Adrenal gland (tissue), 12 donors: ENCODE measurements around the gene HLA-B. TPM values are rescaled to one million over a fixed set of nuclear protein-coding genes. Genes with fewer than 3 reads are reported as not detected.

ENCODE experiments used
- DNase-seq, 7 donors: peaks; one replicate each; pipeline ENCODE4 v3.0.0-alpha.2; 2019 to 2020
- H3K27ac ChIP-seq, 5 donors: fragments of 200-600 bp; sonication (generic) in 4 of 5; 1 replicate in 3 of 5; 2 replicates in 2 of 5; pipeline versions ENCODE4 v1.5.1 to v1.8.0; 2016 to 2020; ENCODE audit warnings: mild to moderate bottlenecking in 1 of 5
- H3K27me3 ChIP-seq: fragments of 200-600 bp; 2 replicates; pipeline ENCODE4 v1.8.0; 2021
- H3K36me3 ChIP-seq, 2 donors: fragments of 200-600 bp; replicated peaks in 1 of 2; 1 replicate in 1 of 2; 2 replicates in 1 of 2; pipeline versions ENCODE4 v1.5.1 to v1.8.0; 2018 to 2022
- H3K4me1 ChIP-seq, 2 donors: fragments of 200-600 bp; replicated peaks in 1 of 2; 1 replicate in 1 of 2; 2 replicates in 1 of 2; pipeline versions ENCODE4 v1.5.1 to v1.8.0; 2018 to 2021
- H3K4me3 ChIP-seq, 4 donors: fragments of 200-600 bp; sonication (generic) in 3 of 4; one replicate each; pipeline ENCODE4 v1.5.1; 2016 to 2018
- H3K9me3 ChIP-seq, 3 donors: fragments of 200-600 bp; sonication (generic) in 1 of 3; replicated peaks in 1 of 3; 1 replicate in 2 of 3; 2 replicates in 1 of 3; pipeline versions ENCODE4 v1.5.1 to v1.8.0; 2016 to 2021
- POLR2A ChIP-seq, 2 donors: fragments of 450-650 bp; IDR thresholded peaks; one replicate each; pipeline ENCODE4 v1.6.1; 2017; ENCODE audit warnings: antibody characterized with exemption in 2 of 2, mild to moderate bottlenecking in 2 of 2, moderate library complexity in 1 of 2
- WGBS, 4 donors: extraction: QIAGEN DNeasy Blood & Tissue Kit in 2 of 4; methylation state at CpG; one replicate each; pipeline versions ENCODE4 v1.1.5 to v1.1.7; 2013 to 2017; 5-methylcytosine and 5-hydroxymethylcytosine counted together
- intact Hi-C, 2 donors: fragments of 100-400 bp; cut with DNase I; formaldehyde crosslinking; loops; one replicate each; pipeline versions ENCODE4 v1.14.1 to v1.15.0; 2022 to 2023
- polyA plus RNA-seq, 3 donors: library from polyadenylated mRNA; stranded (reverse); fragments of 200-250 nt in 2 of 3; fragments of 350-450 nt in 1 of 3; fragmentation: Illumina TruSeq in 1 of 3; extraction: RNeasy Lipid Tissue Mini Kit (QIAGEN cat#74804) in 1 of 3; gene quantifications; one replicate each; pipeline ENCODE4 v1.2.3, GENCODE V29; 2013 to 2014
- total RNA-seq, 9 donors: library from RNA; depleted of rRNA in 4 of 9; stranded (reverse); fragments of >200 nt in 4 of 9; fragments of 120-200 nt in 1 of 9; fragmentation: NEBNext Ultra II Directional in 1 of 9; extraction: Animal tissue kit (Norgen Biotek cat#: 25700) in 1 of 9; gene quantifications; one replicate each; pipeline versions ENCODE4 v1.1.0 to v1.2.4, GENCODE V29; 2013 to 2023
- TF ChIP-seq, protein P1 (sequence below), 6 experiments: fragments of 450-650 bp in 4 of 6; fragments of 200-600 bp in 2 of 6; sonication (generic) in 1 of 6; IDR thresholded peaks; 1 replicate in 5 of 6; 2 replicates in 1 of 6; pipeline versions ENCODE4 v1.5.1 to v1.8.0; 2016 to 2021; ENCODE audit warnings: antibody characterized with exemption in 6 of 6, mild to moderate bottlenecking in 2 of 6, moderate library complexity in 1 of 6
- donor health status: healthy with polysubstance abuse.
- donor health status: Bipolar disorder and iron deficiency.
- donor health status: DM: yes; HTN: yes; CAD: no.
- donor health status: DM: no; HTN: no; CAD: no.
- donor health status: DM: no; HTN: no; CAD: no.
- donor health status: DM: yes; HTN: yes; CAD: no.

Gene HLA-B
- total and polyA plus RNA-seq, 12 donors: 248 to 3,150 (median 1,251) TPM

DNA sequence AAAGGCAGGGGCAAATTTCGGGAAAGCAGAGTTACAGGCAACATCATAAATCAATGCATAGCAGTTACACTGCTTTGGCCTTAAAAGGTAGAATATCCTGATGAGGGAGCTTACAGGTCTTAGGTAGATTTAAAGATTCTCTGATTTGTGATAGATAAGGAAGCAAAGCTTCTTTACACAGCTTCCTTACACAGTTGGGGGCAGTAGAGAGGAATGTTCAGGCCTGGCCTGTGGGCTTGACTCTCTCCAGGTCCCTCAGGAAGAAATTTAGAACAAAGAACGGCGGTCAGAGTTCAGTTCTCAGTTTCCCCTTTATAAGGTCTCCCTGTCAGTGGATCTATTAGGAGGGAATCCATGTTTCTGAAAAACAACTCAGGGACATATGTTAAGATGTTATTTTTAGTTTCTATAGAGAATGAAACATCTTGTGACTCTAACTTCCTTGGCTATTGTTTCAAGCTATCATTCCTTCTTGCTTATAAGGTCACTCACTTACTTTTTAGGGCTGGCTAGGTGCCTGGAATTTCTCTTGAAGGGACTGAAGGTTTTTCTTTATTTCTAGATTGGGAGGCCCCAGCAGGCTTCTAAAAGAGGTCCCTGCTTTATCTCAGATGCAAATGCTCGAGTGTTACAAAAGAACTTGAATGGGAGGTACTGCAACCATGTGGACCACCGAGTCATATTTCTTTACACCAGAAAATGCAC is 11.8 kb downstream of the HLA-B start:
- 48 to 76% (median 57%) methylated on average over 5 of the region's 5 CpGs for WGBS, 4 donors
- no peaks in the 10 kb centered on the region for H3K27me3 ChIP-seq

DNA sequence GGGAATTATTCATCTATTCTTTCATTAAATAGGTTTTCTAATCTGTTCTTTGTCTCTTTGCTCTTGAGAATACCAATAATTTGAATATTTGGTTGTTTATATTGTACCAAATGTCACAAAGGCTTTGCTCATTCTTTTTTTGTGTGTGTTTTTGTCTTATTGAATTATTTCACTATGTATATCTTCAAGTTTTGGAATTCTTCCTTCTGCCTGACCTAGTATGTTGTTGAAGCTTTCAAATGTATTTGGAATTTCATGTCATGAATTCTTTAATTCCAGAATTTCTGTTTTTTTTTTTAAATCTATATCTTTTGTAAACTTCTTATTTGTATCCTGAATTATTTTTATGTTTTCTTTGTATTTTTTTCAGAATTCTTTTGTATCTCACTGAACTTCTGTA is 16.8 kb downstream of the HLA-B start:
- intact Hi-C loops: no loop called here
- no peak overlapping the region for H3K27ac ChIP-seq
- H3K27me3 ChIP-seq: no peaks in the 10 kb centered on the region
- TF ChIP-seq, protein P1, sequence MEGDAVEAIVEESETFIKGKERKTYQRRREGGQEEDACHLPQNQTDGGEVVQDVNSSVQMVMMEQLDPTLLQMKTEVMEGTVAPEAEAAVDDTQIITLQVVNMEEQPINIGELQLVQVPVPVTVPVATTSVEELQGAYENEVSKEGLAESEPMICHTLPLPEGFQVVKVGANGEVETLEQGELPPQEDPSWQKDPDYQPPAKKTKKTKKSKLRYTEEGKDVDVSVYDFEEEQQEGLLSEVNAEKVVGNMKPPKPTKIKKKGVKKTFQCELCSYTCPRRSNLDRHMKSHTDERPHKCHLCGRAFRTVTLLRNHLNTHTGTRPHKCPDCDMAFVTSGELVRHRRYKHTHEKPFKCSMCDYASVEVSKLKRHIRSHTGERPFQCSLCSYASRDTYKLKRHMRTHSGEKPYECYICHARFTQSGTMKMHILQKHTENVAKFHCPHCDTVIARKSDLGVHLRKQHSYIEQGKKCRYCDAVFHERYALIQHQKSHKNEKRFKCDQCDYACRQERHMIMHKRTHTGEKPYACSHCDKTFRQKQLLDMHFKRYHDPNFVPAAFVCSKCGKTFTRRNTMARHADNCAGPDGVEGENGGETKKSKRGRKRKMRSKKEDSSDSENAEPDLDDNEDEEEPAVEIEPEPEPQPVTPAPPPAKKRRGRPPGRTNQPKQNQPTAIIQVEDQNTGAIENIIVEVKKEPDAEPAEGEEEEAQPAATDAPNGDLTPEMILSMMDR (IDR thresholded peaks at IDR 0.05): no peak
- TF ChIP-seq POLR2A (IDR thresholded peaks at IDR 0.05): no peak
- no peaks in the 10 kb centered on the region for H3K36me3 ChIP-seq
- no peak overlapping the region for H3K4me3 ChIP-seq
- no peaks in the 10 kb centered on the region for H3K9me3 ChIP-seq
- no peak for DNase-seq
- H3K4me1 ChIP-seq: no peaks in the 10 kb centered on the region

More for the DNA sequence above, 11.8 kb downstream of the HLA-B start:
- no peaks in the 10 kb centered on the region for H3K9me3 ChIP-seq
- no peaks in the 10 kb centered on the region for H3K4me1 ChIP-seq
- intact Hi-C loops: no loop called here
- DNase-seq: no peak
- H3K27ac ChIP-seq: no peak overlapping the region
- no peak for TF ChIP-seq POLR2A (IDR thresholded peaks at IDR 0.05)
- TF ChIP-seq, protein P1 (IDR thresholded peaks at IDR 0.05): no peak
- no peak overlapping the region for H3K4me3 ChIP-seq
- H3K36me3 ChIP-seq: no peaks in the 10 kb centered on the region

DNA sequence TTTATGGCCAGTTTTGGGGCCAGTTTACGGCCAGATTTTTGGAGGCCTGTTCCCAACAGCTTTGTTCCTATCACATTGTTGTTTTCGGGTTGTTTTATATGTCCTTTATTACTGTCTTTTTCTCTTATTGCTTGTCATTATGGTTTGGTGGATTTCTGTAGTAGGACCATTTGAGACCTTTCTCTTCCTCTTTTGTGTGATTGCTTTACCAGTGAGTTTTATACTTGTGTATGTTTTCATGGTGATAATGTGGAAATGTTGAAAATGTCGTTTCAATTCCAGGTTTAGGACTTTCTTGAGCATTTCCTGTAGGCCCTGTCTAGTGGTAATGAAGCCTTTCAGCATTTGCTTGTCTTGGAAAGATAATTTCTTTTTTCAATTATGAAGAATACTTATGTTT is 17.8 kb downstream of the HLA-B start:
- Histone ChIP-seq H3K27me3 (no peaks in the 10 kb centered on the region), H3K9me3 (no peaks in the 10 kb centered on the region), H3K4me1 (no peaks in the 10 kb centered on the region), H3K27ac (no peak overlapping the region), H3K36me3 (no peaks in the 10 kb centered on the region), H3K4me3 (no peak overlapping the region)
- intact Hi-C loops: no loop called here
- no peak for DNase-seq
- no peak for TF ChIP-seq POLR2A (IDR thresholded peaks at IDR 0.05)
- TF ChIP-seq, protein P1 (IDR thresholded peaks at IDR 0.05): no peak
- 7 to 41% (median 29%) methylated on average over 3 of the region's 3 CpGs for WGBS, 4 donors

DNA sequence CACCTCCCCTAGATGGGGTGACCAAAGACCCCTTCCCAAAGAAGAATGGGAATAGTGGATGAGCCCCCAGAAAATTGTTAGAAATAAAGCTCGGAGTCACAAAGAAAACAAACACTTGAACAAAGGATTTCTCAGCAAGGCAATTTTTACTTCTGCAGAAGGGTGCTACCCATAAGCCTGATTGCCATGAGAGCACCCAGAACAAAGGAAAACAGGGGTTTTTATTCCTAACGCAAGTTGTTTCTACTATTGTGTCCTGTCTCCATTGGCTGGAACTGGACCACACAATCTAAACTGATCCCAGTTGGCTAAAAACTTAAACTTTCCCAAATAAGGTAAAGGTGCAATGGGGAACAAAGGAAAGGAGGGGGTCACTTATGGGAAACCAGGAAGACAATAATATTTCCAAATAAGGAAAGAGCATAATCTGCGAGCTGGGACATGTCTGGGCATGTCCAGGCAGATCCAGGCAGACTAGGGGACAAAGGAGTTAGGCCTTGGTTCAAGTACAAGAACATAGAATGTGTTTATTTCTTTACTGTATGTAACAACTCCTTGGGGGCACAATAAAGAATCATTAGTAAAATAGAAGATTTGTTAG is 20.0 kb downstream of the HLA-B start:
- TF ChIP-seq POLR2A (IDR thresholded peaks at IDR 0.05): no peak
- TF ChIP-seq, protein P1 (IDR thresholded peaks at IDR 0.05): no peak
- no peak for DNase-seq
- Histone ChIP-seq H3K27me3 (no peaks in the 10 kb centered on the region), H3K4me3 (no peak overlapping the region), H3K9me3 (no peaks in the 10 kb centered on the region), H3K27ac (no peak overlapping the region), H3K36me3 (no peaks in the 10 kb centered on the region), H3K4me1 (no peaks in the 10 kb centered on the region)
- 39 to 69% (median 51%) methylated on average over 3 of the region's 3 CpGs for WGBS, 4 donors
- intact Hi-C loops: no loop called here
